LNCAP (cell line): ENCODE results near the gene RPS6KL1.

ENCODE experiments used
- TF ChIP-seq, protein P1 (sequence below): fragments of 450-650 bp; IDR thresholded peaks from 2 replicates; pipeline ENCODE4 v1.5.1; 2017; ENCODE audit warnings: mild to moderate bottlenecking

Gene RPS6KL1

DNA sequence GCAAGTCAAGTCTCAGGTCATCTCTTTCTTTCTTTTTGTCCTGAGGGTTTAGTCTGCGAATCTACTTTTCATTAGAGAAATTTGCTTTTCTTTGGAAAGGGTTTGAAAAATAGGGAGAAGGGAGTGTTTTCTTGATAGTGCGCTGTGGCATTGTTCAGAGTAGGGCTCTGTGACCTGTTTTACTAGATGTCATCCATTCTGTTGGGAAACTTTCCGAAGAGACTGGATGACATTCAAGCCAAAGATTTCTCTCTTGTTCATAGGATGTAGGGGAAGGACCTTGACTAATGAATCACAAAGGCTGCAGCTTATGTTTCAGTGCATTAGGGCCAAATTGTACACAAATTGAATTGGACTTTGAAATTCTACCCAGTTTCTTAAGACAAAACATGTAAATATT lies 26.7 kb downstream of the RPS6KL1 start:
- TF ChIP-seq, protein P1, sequence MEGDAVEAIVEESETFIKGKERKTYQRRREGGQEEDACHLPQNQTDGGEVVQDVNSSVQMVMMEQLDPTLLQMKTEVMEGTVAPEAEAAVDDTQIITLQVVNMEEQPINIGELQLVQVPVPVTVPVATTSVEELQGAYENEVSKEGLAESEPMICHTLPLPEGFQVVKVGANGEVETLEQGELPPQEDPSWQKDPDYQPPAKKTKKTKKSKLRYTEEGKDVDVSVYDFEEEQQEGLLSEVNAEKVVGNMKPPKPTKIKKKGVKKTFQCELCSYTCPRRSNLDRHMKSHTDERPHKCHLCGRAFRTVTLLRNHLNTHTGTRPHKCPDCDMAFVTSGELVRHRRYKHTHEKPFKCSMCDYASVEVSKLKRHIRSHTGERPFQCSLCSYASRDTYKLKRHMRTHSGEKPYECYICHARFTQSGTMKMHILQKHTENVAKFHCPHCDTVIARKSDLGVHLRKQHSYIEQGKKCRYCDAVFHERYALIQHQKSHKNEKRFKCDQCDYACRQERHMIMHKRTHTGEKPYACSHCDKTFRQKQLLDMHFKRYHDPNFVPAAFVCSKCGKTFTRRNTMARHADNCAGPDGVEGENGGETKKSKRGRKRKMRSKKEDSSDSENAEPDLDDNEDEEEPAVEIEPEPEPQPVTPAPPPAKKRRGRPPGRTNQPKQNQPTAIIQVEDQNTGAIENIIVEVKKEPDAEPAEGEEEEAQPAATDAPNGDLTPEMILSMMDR, result no peak

DNA sequence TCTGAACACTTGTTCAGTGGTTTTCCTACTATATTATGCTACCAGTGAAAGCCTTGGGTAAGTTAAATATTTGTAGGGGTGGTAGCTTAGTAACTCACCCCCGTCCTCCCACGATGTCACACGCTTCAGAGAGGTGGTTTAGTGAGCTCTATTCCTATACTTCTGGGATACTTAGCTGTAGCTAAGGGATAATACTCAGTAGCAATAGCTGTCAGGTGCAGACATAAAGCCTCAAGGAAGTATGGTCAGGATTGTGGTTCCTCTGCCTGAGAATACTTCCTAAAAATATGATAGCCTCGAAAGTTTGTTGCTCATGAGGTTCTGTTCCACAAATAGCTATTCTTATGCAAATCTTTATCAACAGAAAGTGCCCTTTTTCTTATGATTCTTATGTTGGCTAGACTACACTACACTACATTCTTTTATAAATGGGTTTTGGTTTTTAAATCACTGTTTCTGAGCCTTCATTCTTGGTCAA lies 29.4 kb downstream of the RPS6KL1 start:
- TF ChIP-seq, protein P1, result no peak

DNA sequence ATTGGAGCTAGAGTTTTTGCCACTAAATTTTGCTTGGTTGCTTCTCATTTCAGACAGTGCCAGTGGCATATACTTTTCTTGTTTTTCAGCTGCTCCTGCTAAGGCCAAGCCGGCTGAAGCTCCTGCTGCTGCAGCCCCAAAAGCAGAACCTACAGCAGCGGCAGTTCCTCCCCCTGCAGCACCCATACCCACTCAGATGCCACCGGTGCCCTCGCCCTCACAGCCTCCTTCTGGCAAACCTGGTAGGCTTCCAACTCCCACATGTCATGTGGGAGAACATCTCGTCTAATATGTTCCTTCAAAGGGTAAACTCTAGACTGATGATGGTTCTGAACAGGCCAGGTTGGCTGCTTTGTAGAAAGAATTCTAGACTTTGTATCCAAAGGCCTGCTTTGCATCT lies 30.3 kb downstream of the RPS6KL1 start:
- TF ChIP-seq, protein P1, result no peak

DNA sequence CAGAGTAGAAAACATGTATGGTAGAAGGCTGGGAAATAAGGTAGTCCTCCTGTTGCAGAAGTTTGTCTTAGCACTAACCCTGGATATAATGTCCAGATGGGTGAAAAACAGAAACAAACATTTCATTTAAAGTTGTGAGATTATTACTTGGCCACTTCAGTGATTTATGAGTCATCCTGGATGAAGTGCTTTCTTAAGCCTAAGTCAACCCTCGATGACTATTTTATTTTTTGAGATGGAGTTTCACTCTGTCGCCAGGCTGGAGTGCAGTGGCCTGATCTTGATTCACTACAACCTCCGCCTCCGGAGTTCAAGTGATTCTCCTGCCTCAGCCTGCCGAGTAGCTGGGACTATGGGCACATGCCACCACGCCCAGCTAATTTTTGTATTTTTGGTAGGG lies 31.2 kb downstream of the RPS6KL1 start:
- TF ChIP-seq, protein P1, result no peak

DNA sequence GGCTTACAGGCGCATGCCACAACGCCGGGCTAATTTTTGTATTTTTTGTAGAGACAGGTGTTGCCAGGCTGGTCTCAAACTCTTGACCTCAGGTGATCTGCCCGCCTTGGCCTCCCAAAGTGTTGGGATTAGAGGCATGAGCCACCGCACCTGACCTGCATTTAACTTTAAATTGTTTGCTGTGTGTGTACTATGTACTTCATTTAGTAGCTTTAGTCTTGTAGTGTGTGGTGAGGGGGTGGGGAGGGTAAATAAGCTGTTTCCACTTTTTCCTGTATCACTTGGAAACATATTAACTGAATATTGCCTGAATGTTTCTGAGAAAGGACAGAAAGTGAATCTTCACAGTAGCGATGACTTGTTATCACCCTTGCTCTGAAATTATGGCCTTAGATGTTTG lies 32.8 kb downstream of the RPS6KL1 start:
- TF ChIP-seq, protein P1, result no peak

DNA sequence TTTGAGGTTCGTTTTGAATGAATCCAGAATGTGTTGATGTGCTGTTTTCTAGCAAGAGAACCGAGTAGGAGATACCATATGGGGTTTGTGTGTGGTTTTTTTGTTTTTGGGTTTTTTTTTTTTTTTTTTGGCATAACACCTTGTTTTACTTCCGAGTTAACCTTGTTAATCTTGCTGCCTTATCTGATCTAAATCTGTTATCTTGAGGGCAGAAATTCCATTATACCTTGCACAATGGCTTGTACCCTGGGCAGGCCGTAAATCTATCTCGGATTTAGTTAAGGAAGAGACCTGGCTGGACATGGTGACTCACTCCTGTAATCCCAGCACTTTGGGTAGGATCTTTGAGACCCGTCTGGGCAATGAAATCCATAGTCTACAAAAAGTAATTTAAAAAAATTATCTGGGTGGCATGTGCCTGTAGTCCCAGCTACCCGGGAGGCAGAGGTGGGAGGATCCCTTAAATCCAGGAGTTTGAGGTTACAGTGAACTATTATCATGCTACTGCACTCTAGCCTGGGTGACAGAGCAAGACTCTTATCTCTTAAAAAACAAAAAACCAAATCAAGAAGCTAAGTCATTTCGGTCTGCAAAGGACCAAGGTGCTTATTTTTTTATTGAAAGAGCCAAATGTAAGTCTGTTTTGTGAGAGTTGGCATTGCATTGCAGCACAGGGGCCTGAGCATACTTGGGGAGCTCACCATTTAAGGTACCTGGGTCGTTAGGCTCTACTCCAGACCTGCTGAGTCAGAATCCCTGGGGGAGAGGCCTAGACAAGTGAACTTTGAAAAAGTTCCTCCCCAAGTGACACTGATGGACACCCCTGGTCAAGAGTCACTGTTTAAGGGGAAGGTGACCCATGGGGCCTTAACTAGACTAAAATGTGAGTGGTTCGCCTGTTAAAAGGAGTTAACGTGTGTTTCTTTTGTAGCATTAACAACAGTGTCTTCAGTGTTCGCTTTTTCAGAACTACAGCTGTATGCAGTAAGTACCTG lies 34.6 kb downstream of the RPS6KL1 start:
- TF ChIP-seq, protein P1, result no peak

DNA sequence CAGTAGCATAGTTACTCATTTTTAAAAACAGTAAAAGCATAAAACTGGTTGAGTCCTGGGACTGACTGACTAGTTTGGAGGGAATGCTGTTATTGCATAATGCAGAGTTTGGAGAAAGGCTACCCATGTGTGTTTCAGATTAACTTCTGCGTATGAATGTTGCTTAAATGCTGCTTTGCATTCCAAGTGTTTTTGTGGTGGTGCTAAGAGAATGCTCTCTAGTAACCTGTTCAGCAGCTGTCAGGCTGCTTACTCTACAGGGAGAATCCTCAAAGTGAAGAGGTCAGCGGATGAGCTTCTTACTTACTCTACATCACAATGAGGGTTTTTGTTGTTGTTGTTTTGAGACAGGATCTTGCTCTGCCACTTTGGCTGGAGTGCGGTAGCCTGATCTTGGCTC lies 37.1 kb downstream of the RPS6KL1 start:
- TF ChIP-seq, protein P1, result no peak
